Measurements from ENCODE around the gene AGBL1.

GRCh38 chr15:86483936-86484335 lies 404.3 kb downstream of the AGBL1 start:
- TF ChIP-seq, protein P1, sequence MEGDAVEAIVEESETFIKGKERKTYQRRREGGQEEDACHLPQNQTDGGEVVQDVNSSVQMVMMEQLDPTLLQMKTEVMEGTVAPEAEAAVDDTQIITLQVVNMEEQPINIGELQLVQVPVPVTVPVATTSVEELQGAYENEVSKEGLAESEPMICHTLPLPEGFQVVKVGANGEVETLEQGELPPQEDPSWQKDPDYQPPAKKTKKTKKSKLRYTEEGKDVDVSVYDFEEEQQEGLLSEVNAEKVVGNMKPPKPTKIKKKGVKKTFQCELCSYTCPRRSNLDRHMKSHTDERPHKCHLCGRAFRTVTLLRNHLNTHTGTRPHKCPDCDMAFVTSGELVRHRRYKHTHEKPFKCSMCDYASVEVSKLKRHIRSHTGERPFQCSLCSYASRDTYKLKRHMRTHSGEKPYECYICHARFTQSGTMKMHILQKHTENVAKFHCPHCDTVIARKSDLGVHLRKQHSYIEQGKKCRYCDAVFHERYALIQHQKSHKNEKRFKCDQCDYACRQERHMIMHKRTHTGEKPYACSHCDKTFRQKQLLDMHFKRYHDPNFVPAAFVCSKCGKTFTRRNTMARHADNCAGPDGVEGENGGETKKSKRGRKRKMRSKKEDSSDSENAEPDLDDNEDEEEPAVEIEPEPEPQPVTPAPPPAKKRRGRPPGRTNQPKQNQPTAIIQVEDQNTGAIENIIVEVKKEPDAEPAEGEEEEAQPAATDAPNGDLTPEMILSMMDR (conservative IDR thresholded peaks at IDR 0.05 in 1 of 2, IDR thresholded peaks at IDR 0.05 in 1 of 2; ENCODE audit: extremely low read depth in 1 of 2, insufficient read depth in 1 of 2, low read depth in 1 of 2, low read length in 2 of 2) = no peak
- TF ChIP-seq EZH2 (IDR thresholded peaks at IDR 0.05; ENCODE audit: borderline replicate concordance, low read length) = no peak
